GM15510 (cell line): ENCODE data around the gene RPL10A.

ENCODE experiments used
- POLR2A ChIP-seq: IDR thresholded peaks from 3 replicates; pipeline ENCODE4 v1.6.1; 2011; ENCODE audit warnings: borderline replicate concordance; ENCODE audit not compliant: insufficient read length; ENCODE audit errors: extremely low read depth

RPL10A gene

DNA sequence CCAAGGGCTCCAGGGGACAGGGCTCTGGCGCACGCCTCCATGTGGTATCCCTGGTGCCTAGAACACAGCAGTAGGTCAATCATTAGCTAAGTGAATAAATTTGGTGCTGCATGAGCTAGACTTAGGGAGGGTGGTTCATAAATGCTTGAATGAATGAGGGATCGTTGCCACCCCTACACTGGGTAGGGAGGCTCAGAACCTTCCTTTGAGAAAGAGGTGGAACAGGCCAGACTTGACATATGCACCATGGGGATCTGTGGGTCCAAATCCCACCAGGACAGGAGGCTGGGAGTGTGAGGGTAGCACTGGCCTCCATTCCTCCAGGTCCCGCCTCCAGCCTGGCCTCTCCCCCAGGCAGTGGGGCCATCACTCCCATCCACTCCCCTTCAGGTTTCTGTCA is 14.9 kb downstream of the RPL10A start:
- TF ChIP-seq POLR2A: no peak

DNA sequence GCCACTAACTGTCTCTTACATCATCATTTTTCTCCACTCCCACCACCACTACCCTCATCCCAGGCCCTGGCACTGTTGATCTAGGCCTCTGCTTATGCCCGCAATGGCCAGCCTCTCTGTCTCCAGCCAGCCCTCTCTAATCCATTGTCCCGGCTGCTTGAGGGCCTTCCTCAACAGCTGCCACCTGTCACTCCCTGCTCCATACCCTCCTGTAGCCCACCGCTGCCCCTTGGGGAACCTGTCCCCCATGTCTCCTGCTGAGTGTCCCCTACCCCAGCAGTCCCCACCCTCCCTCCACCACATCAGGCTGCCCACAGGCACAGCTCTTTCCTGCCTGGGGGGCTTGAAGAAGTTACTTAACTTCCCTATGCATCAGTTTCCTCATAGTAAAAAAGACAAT is 15.3 kb downstream of the RPL10A start:
- no peak for TF ChIP-seq POLR2A

GRCh38 chr6:35483893-35484645 is 15.9 kb downstream of the RPL10A start:
- no peak for TF ChIP-seq POLR2A

- TF ChIP-seq POLR2A: no peak
Measured at GRCh38 chr6:35484921-35485392, 16.8 kb downstream of the RPL10A start.

GRCh38 chr6:35485402-35485877 is 17.2 kb downstream of the RPL10A start:
- TF ChIP-seq POLR2A: no peak

DNA sequence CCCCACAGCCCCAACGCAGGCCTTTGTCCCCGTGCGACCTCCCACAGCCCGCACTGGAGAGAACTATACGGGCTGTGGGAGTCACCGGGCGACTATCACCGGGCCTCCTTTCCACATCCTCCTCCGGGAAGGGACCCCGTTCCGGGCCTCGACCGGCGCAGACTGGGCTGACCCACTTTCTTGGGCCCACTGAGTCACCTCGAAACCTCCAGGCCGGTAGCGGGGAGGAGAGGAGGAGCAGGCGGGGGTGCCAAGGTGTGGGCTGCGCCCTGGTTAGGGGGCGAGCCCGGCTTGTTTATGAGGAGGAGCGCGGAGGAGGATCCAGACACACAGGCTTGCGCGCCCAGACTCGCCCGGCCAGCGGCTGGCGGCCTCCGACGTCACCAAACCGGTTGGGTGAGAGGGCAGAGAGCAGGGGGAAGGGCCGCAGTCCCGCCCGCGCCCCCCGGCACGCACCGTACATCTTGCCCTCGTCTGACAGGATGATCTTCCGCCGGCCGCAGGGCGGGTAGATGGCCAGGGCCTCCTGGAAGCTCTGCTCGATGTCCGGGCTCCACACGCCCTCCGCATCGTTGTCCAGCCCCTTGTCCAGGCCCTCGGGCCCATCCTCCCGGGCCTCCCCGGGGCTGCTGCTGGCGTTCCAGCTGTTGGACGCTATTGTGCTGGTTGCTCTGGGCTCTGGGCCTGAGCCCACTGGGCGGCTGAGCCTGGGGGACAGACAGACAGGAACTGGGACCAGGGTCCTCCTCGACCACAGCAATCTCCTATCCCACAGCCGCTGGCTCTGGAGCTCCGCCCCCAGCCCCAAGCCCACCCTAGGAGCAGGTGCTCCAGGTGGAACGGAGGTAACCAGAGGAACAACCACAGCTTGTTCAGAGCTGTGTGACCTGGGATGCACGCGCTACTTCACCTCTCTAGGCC is 18.1 kb downstream of the RPL10A start:
- no peak for TF ChIP-seq POLR2A

DNA sequence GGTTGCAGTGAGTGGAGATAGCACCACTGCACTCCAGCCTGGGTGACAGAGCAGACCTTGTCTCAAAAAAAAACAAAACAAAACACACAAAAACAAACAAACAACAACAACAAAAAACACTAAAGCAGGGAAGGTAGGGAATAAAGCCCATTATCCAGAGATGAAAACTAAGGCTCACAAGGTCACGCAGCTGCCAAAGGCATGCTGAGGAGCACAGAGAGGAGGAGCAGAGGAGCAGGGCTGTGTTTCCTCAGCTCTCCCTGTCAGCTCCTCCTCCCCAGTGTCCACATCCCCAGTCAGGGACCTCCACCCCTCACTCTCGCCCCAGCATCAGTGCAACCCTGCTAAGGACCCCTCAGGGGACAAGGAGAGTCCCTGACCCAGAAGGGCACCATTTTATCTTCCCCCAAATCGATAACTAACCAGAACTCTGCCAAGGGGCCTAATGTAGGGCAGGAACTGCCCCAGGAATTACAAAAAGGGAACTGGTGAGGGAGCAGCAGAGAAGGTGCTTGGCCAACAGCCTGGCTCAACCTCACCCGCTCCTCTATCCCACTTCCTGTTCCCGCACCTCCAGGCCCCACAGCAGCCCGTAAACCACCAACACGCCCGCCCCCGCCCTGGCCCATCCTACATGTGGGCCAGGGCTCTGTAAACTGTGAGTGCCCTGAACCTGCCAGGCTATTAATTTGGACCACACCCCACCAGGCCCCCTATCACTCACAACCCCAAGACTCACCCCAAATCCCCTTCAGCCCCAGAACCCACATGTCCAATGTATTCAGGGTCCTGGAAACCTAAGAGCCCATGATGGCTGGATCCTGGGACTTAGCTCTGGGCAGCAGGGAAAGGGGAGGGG is 19.7 kb downstream of the RPL10A start:
- TF ChIP-seq POLR2A: no peak

- TF ChIP-seq POLR2A: no peak
Measured at GRCh38 chr6:35488517-35488862, 20.3 kb downstream of the RPL10A start.

DNA sequence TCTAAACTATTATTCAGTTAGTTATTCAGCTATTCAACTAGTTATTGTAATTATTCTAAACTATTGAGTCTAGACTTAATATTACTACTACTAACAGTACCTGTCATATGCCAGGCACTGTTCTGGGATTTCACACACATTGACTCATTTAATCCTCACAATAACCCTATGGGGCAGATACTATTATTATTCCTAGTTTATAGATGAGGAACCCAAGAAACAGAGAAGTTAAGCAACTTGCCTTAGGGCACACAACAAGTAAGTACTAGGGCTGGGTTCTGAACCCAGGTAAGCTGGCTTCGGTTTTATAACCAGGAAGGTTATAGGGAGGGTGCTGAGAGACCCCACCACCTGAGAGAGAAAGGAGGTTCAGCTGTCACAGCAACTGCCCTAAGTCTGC is 20.9 kb downstream of the RPL10A start:
- TF ChIP-seq POLR2A: no peak

- TF ChIP-seq POLR2A: no peak
Measured at GRCh38 chr6:35489995-35490791, 22.0 kb downstream of the RPL10A start.

DNA sequence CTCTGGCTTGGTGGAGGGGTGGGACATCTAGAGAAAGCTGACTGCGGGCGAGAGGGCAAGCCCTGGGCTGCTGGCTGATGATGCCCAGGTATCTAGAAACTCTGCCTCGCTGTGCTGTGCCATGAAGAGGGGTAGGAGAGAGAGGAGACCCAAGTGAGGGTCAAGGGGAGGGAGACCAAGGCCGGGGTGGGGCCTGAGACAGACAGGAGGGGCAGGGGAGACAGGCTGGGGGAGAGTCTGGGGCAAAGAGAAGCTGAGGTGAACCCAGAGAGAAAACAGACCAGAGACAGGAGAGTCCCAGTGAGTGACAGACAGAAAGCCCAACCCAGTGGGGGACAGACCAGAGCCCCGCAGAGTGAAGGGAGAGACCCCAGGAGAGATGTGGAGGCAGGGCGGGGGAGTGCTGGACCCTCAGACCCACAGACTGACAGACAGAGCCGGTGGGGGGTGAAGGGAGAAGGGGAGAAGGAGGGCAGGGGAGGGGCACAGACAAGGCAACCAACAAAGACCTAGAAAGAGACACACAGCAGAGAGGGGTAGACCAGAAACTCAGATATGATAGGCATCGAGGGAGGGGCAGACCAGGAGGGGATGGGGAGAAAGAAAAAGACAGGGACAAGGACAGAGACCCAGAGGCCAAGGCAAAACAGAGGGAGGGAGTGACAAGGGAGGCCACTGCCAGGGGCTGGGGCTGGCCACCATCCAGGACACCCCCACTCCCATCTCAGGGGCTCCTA is 22.8 kb downstream of the RPL10A start:
- no peak for TF ChIP-seq POLR2A

GRCh38 chr6:35491558-35492257 is 23.5 kb downstream of the RPL10A start:
- no peak for TF ChIP-seq POLR2A

DNA sequence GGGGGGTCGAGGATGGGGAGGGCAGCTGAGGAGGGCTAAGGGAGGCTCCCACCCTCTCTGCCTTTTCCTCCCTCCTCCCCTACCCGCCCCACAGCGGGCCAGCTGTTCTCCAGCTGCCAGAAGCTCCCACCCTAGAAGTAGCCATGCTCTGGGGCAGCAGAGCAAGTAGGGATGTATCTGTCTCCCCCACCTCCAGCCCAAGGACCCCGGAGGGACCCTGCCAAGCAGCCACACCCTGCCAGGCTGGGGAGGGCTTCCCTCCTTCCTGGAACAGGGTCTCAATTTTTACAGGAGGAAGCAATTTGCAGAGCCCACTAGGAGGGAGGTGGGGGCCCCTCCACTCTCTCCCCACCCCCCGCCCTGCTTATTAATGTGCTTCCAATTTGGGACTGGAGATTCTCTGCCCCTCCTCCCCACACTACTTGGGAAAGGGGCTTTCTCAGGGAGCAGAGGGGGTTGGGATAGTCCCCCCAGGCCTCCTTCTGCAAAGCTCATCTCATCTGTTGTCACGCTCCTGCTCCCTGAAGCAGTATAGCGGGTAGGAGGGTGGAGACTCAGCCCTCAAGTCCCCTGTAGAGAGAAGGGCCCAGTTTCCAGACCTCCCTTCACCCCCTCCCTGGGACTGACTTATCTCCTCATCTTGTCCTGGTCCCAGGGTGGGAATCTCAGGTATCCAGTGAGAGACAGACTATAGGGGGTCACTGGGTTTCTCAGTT is 24.2 kb downstream of the RPL10A start:
- TF ChIP-seq POLR2A: no peak

DNA sequence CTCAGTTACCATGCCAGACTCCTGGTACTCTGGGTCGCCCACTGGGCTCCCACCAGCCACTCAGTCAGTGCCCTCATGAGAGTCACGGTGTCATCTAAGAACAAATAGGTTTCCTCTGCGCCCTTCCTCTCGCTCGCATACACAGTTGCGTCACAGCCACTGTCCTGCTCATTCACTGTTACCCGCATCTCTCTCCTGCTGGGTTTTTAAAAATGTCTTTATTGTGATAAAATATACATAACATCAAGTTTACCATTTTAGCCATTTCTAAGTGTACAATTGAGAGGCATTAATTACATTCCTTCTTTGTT is 24.7 kb downstream of the RPL10A start:
- no peak for TF ChIP-seq POLR2A
